GM12801 (cell line): ENCODE data around the gene PEX10.

Experiments used
- TF ChIP-seq, protein P1 (sequence below): IDR thresholded peaks from one replicate; pipeline ENCODE4 v1.5.1; 2011; ENCODE audit warnings: control low read depth; ENCODE audit not compliant: insufficient read length; ENCODE audit errors: extremely low read depth

Gene PEX10

GRCh38 chr1:2414297-2414958 lies 2.1 kb upstream of the PEX10 start:
- TF ChIP-seq, protein P1, sequence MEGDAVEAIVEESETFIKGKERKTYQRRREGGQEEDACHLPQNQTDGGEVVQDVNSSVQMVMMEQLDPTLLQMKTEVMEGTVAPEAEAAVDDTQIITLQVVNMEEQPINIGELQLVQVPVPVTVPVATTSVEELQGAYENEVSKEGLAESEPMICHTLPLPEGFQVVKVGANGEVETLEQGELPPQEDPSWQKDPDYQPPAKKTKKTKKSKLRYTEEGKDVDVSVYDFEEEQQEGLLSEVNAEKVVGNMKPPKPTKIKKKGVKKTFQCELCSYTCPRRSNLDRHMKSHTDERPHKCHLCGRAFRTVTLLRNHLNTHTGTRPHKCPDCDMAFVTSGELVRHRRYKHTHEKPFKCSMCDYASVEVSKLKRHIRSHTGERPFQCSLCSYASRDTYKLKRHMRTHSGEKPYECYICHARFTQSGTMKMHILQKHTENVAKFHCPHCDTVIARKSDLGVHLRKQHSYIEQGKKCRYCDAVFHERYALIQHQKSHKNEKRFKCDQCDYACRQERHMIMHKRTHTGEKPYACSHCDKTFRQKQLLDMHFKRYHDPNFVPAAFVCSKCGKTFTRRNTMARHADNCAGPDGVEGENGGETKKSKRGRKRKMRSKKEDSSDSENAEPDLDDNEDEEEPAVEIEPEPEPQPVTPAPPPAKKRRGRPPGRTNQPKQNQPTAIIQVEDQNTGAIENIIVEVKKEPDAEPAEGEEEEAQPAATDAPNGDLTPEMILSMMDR = no peak

- TF ChIP-seq, protein P1 = no peak
These were observed 1.3 kb upstream of the PEX10 start for GRCh38 chr1:2413495-2414296.

DNA sequence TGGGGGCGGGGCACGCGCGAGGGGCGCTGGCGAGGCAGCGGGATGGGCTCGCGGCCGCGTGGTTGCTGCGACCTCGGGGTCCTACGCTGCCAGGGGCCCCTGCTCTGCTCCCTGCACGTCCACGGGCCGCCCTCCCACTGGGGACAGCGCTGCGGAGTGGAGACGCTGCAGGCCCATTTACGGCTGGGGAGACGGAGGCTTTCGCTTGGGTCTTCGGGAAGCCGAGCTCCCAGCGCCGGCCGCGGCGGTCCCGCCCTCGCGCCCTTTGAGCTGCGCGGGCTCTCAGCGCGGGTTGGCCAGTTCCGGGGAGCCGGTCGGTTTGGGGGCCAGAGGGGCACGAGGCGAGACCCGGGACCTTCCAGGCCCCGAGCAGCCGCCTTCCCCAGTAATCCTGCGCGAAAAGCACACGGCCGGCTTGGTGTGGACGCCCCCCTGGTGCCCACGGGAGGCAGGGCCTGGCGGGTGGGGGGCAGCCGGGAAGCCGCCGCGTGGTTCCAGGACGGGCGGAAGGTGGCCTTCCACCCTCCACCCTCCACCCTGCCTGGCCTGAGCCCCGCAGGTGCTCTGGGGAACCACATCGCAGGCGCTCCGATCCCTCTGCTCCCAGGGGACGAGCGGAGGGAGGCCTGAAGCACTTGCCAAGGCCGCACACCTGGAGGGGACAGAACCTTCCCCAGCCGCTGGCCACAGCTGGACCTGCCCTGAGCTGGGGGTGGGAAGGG lies 570 bp upstream of the PEX10 start:
- TF ChIP-seq, protein P1 = no peak

DNA sequence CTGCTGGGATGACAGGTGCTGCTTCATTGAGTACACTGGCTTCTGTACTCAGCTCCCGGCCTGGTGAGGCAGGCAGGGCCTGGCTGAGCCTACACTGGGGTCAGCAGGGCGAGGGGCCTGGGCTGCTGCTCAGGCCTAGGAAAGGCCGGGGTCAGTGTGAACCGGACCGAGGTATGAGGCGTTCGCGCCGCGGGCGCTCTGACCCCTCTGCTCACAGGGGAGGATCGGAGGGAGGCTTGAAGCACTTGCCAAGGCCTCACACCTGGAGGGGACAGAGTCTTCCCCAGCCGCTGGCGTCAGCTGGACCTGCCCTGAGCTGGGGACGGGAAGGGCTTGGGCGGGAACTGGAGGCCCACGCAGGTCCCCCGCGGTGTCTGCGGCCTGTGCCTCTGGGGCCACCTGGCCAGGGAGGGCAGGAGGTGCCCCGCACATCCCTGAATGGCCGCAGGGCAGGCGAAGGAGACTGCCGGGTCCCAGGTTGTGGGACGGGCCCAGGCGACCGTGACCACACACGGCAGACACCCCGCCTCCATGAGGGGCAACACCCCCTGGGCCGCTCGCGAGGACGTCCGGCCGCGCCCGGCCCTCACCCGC lies 466 bp downstream of the PEX10 start:
- TF ChIP-seq, protein P1 = no peak

DNA sequence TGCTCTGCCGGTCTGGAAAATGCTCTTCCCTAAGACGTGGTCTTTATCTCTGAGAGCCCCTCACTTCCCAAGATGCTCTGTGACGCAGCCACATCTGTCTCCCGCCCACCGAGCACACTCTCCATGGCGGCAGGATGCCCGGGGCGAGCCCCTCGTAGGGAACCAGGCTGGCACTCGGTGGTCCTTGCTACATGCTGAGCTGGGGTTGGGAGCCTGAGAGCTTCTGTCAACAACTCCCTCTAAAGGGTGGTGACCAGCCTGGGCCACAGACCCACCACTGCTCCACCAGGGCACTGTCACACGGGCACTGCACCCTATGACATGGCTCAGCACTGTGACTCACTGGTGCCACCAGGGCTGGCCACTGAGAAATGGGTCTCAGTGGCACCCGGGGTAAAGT lies 2.6 kb downstream of the PEX10 start:
- TF ChIP-seq, protein P1 = no peak

- TF ChIP-seq, protein P1 = no peak
These were observed 3.5 kb downstream of the PEX10 start for GRCh38 chr1:2408859-2409276.

DNA sequence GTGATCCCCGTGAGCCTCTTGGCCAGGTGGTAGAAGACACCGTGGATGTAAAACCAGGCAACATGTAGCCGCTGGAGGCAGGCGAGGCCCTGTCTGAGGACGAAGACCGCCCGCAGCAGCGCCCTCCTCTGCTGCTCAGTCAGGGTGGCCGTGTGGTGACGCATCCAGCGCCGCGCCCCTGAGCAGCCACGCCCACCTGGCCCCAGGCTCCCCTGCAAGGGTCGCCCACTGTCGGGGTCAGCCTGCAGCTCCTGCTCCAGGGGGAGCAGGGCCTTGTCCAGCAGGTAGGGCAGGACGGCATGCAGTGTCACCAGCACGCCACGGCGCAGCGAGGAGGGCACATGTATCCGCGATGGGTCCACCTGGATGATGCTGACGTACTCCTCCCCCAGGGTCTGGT lies 3.9 kb downstream of the PEX10 start:
- TF ChIP-seq, protein P1 = no peak
